CD14-positive monocyte (primary cell): ENCODE data around the gene RNU1-4. TPM values are rescaled to one million over a fixed set of nuclear protein-coding genes. Genes with fewer than 3 reads are reported as not detected.
"Not testable (repeated sequence)": the region's sequence is repeated elsewhere in the genome, so short reads cannot be mapped to it uniquely, and the experiment has no call there.

Experiments used
- DNase-seq, 3 donors: peaks; one replicate each; pipeline ENCODE4 v3.0.0-alpha.2; 2011 to 2022
- H2AFZ ChIP-seq: 2 replicates; pipeline ENCODE4 v1.6.0; 2012; ENCODE audit warnings: mild to moderate bottlenecking, low read depth, low read length, inconsistent platforms; ENCODE audit not compliant: insufficient read depth, poor library complexity, severe bottlenecking
- H3K27ac ChIP-seq, 2 donors: 1 replicate in 1 of 2; 2 replicates in 1 of 2; pipeline ENCODE4 v1.5.1; 2012 to 2013; ENCODE audit warnings: low read length in 2 of 2, control low read depth in 1 of 2, inconsistent platforms in 1 of 2, low read depth in 1 of 2, mild to moderate bottlenecking in 1 of 2
- H3K27me3 ChIP-seq, 2 donors: one replicate each; pipeline versions ENCODE4 v1.6.0 to v1.6.1; 2011 to 2013; ENCODE audit warnings: low read length in 2 of 2; ENCODE audit not compliant: control insufficient read depth in 2 of 2, insufficient read depth in 2 of 2
- H3K36me3 ChIP-seq, 2 donors: replicated peaks in 1 of 2; 1 replicate in 1 of 2; 2 replicates in 1 of 2; pipeline versions ENCODE4 v1.5.1 to v1.6.1; 2012 to 2013; ENCODE audit warnings: low read length in 2 of 2, control low read depth in 1 of 2, inconsistent platforms in 1 of 2, mild to moderate bottlenecking in 1 of 2; ENCODE audit not compliant: insufficient read depth in 2 of 2, control insufficient read depth in 1 of 2
- H3K4me1 ChIP-seq, 2 donors: 1 replicate in 1 of 2; 2 replicates in 1 of 2; pipeline versions ENCODE4 v1.5.1 to v1.6.1; 2012 to 2013; ENCODE audit warnings: low read length in 2 of 2, control low read depth in 1 of 2, inconsistent platforms in 1 of 2, mild to moderate bottlenecking in 1 of 2, moderate library complexity in 1 of 2; ENCODE audit not compliant: insufficient read depth in 2 of 2, control insufficient read depth in 1 of 2
- H3K4me2 ChIP-seq: replicated peaks from 2 replicates; pipeline ENCODE3; 2012; ENCODE audit warnings: low read length, moderate library complexity, mild to moderate bottlenecking; ENCODE audit not compliant: poor library complexity, severe bottlenecking; ENCODE audit errors: extremely low read depth
- H3K4me3 ChIP-seq, 3 experiments: fragments of 200-600 bp in 1 of 3; sonication (generic) in 1 of 3; replicated peaks in 1 of 3; 1 replicate in 2 of 3; 2 replicates in 1 of 3; pipeline ENCODE4 v1.5.1; 2011 to 2013; ENCODE audit warnings: low read length in 3 of 3, mild to moderate bottlenecking in 3 of 3, control low read depth in 2 of 3, low read depth in 2 of 3, inconsistent platforms in 1 of 3, moderate library complexity in 1 of 3
- H3K79me2 ChIP-seq: 2 replicates; pipeline ENCODE4 v1.6.0; 2012; ENCODE audit warnings: mild to moderate bottlenecking, control low read depth, inconsistent platforms, low read length, moderate library complexity; ENCODE audit not compliant: insufficient read depth
- H3K9ac ChIP-seq: 2 replicates; pipeline ENCODE4 v1.6.0; 2017; ENCODE audit warnings: low read length, mild to moderate bottlenecking; ENCODE audit not compliant: insufficient read depth, poor library complexity, severe bottlenecking
- H3K9me3 ChIP-seq, 2 donors: replicated peaks in 1 of 2; 1 replicate in 1 of 2; 2 replicates in 1 of 2; pipeline versions ENCODE4 v1.5.1 to v1.6.1; 2012 to 2013; ENCODE audit warnings: low read length in 2 of 2, control low read depth in 1 of 2; ENCODE audit not compliant: control insufficient read depth in 1 of 2, insufficient read depth in 1 of 2
- H4K20me1 ChIP-seq: 2 replicates; pipeline ENCODE4 v1.6.0; 2012; ENCODE audit warnings: mild to moderate bottlenecking, low read length, control low read depth, moderate library complexity; ENCODE audit not compliant: insufficient read depth
- H3K27ac Mint-ChIP-seq, 7 donors: one replicate each; pipeline ENCODE4 v1.8.0; 2020; ENCODE audit warnings: mild to moderate bottlenecking in 7 of 7, mixed read lengths in 7 of 7, moderate library complexity in 6 of 7, inconsistent platforms in 2 of 7
- H3K27me3 Mint-ChIP-seq, 3 donors: one replicate each; pipeline ENCODE4 v1.8.0; 2021 to 2022; ENCODE audit warnings: low read depth in 3 of 3, mild to moderate bottlenecking in 3 of 3, mixed read lengths in 3 of 3, moderate library complexity in 3 of 3, inconsistent platforms in 1 of 3
- H3K36me3 Mint-ChIP-seq, 2 donors: one replicate each; pipeline ENCODE4 v1.8.0; 2020; ENCODE audit warnings: mixed read lengths in 2 of 2, inconsistent platforms in 1 of 2, mild to moderate bottlenecking in 1 of 2
- H3K4me1 Mint-ChIP-seq: one replicate; pipeline ENCODE4 v1.8.0; 2020; ENCODE audit warnings: mild to moderate bottlenecking, mixed read lengths
- H3K4me3 Mint-ChIP-seq, 2 donors: one replicate each; pipeline ENCODE4 v1.8.0; 2020; ENCODE audit warnings: mild to moderate bottlenecking in 2 of 2, mixed read lengths in 2 of 2, moderate library complexity in 1 of 2
- H3K9me3 Mint-ChIP-seq, 7 donors: one replicate each; pipeline ENCODE4 v1.8.0; 2020 to 2022; ENCODE audit warnings: mixed read lengths in 7 of 7, mild to moderate bottlenecking in 6 of 7, moderate library complexity in 6 of 7, inconsistent platforms in 2 of 7
- WGBS: methylation state at CpG from one replicate; pipeline ENCODE4 v1.1.5; 2013; ENCODE audit warnings: missing lambda C conversion rate; ENCODE audit not compliant: insufficient coverage; 5-methylcytosine and 5-hydroxymethylcytosine counted together
- intact Hi-C, 2 donors: fragments of 100-400 bp; cut with micrococcal nuclease; formaldehyde crosslinking; loops; one replicate each; pipeline versions ENCODE4 v1.15.0 to v1.15.1; 2023
- polyA plus RNA-seq, 3 donors: library from polyadenylated mRNA; depleted of rRNA in 1 of 3; unstranded in 2 of 3; stranded (reverse) in 1 of 3; fragments of 300-500 nt in 2 of 3; fragments of >200 nt in 1 of 3; fragmentation: Illumina TruSeq in 2 of 3; gene quantifications; 1 replicate in 2 of 3; 2 replicates in 1 of 3; pipeline ENCODE4 v1.2.3, GENCODE V29; 2012 to 2021
- small RNA-seq: library from RNA; depleted of rRNA; stranded (forward); fragments of <200 nt; gene quantifications from one replicate; pipeline ENCODE3, GENCODE V24; 2012; ENCODE audit warnings: low read depth; ENCODE audit not compliant: insufficient read length

The RNU1-4 gene
- polyA plus RNA-seq, 3 donors: not detected

- H3K9me3 ChIP-seq, H3K4me3 Mint-ChIP-seq, H3K4me1 Mint-ChIP-seq, H3K36me3 ChIP-seq, H3K4me2 ChIP-seq, H3K9me3 Mint-ChIP-seq, H3K36me3 Mint-ChIP-seq, H3K79me2 ChIP-seq, H3K4me3 ChIP-seq, H4K20me1 ChIP-seq, H2AFZ ChIP-seq, H3K27me3 Mint-ChIP-seq, intact Hi-C loops, H3K27me3 ChIP-seq, H3K27ac ChIP-seq, DNase-seq, H3K9ac ChIP-seq, H3K4me1 ChIP-seq, H3K27ac Mint-ChIP-seq: not testable (repeated sequence)
- no CpG with 5 or more reads among the region's 3 CpGs for WGBS
These were observed 46.9 kb downstream of the RNU1-4 start for GRCh38 chr1:16787175-16787574.

DNA sequence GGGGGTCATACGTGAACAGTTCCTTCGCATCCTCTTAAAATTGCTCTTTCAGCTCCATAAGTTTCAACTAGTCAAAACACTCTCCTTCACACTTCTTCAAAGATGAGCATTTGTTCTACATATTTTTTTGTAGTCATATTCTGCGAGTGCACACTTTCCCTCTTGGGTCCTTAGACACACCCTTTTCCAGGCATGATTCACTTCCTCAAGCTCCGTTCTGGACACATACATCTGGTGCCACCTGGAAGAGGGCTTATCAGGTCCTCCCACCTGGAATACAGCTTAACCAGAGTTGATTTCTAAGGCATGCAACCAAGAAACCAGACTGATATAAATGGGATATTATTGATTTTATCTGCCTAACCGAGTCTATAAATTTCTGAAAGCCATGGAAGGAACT, 47.4 kb downstream of the RNU1-4 start:
- H4K20me1 ChIP-seq, H2AFZ ChIP-seq, H3K27ac ChIP-seq, intact Hi-C loops, H3K4me1 ChIP-seq, H3K79me2 ChIP-seq, H3K4me1 Mint-ChIP-seq, DNase-seq, H3K27me3 Mint-ChIP-seq, H3K9me3 ChIP-seq, H3K9ac ChIP-seq, H3K36me3 Mint-ChIP-seq, H3K9me3 Mint-ChIP-seq, H3K4me2 ChIP-seq, H3K27me3 ChIP-seq, H3K27ac Mint-ChIP-seq, H3K4me3 Mint-ChIP-seq, H3K4me3 ChIP-seq, H3K36me3 ChIP-seq: not testable (repeated sequence)
- no CpG with 5 or more reads among the region's 5 CpGs for WGBS

Small RNA genes within 50 kb of the gene (small RNA-seq; reads per million reads assigned to genes)
- not detected for gene RNU1-4

Other genes starting within 250 kb of the RNU1-4 start
- not detected for gene RNU1-1, start 226.2 kb upstream of the RNU1-4 start, polyA plus RNA-seq
- 1 to 10 TPM; 2.6 to 9.0 (median 4.3) TPM for gene NBPF1, start 127.0 kb upstream of the RNU1-4 start, polyA plus RNA-seq
- not detected for gene RNU1-3, start 73.6 kb upstream of the RNU1-4 start, polyA plus RNA-seq
- not detected for gene RNU1-2, start 155.5 kb downstream of the RNU1-4 start, polyA plus RNA-seq
- 10 to 100 TPM in 1 of 3 donors, under 1 TPM in 2; 0.21 to 46.1 (median 0.69) TPM for gene CROCC, start 181.4 kb downstream of the RNU1-4 start, polyA plus RNA-seq
- gene MFAP2, start 240.1 kb downstream of the RNU1-4 start, polyA plus RNA-seq: not detected